ENCODE data around the gene SLC25A22. TPM values are rescaled to one million over a fixed set of nuclear protein-coding genes. Genes with fewer than 3 reads are reported as not detected.
A peak's percentile ranks its signal among the peaks of the same experiment; 100 is the strongest.

The SLC25A22 gene
- total RNA-seq, 4 donors from 2014 or later, result 5.2 to 14.5 (median 6.9) TPM

- H3K4me3 ChIP-seq, result peak overlapping the region in 1 of 2 donors; percentile 46
- peaks cover 0 to 44% of the 10 kb centered on the region in 2 donors for H3K36me3 ChIP-seq
- H3K27ac ChIP-seq, result peak overlapping the region in 3 of 4 donors; percentile 53 to 67 (median 60)
- no peaks in the 10 kb centered on the region for H3K9me3 ChIP-seq
- peaks cover 0 to 70% (median 32%) of the 10 kb centered on the region in 3 donors for H3K4me1 ChIP-seq
- WGBS, 2 donors (ENCODE audit: low coverage in 1 of 2), result 20% methylated on average over 1 of the region's 22 CpGs; no CpG with 5 or more reads in 1 of the 2 donors
- ATAC-seq, result no peak
- peaks cover 81% of the 10 kb centered on the region for H3K27me3 ChIP-seq
- TF ChIP-seq CTCF (IDR thresholded peaks at IDR 0.05), result no peak
- no peak for TF ChIP-seq EP300 (IDR thresholded peaks at IDR 0.05)
- TF ChIP-seq POLR2AphosphoS5 (IDR thresholded peaks at IDR 0.05), result no peak
- no peak for TF ChIP-seq POLR2A (IDR thresholded peaks at IDR 0.05)
Observed at GRCh38 chr11:826836-827145, 28.7 kb upstream of the SLC25A22 start.

GRCh38 chr11:826227-826621 lies 28.1 kb upstream of the SLC25A22 start:
- WGBS, 2 donors (ENCODE audit: low coverage in 1 of 2), result 89 to 92% methylated on average over 3 to 9 of the region's 9 CpGs
- Histone ChIP-seq H3K36me3 (peaks cover 0 to 49% of the 10 kb centered on the region in 2 donors), H3K4me1 (peaks cover 0 to 70% (median 38%) of the 10 kb centered on the region in 3 donors), H3K27ac (no peak overlapping the region), H3K4me3 (no peak overlapping the region), H3K27me3 (peaks cover 75% of the 10 kb centered on the region), H3K9me3 (no peaks in the 10 kb centered on the region)
- ATAC-seq, result no peak
- TF ChIP-seq POLR2A (IDR thresholded peaks at IDR 0.05) (no peak), POLR2AphosphoS5 (IDR thresholded peaks at IDR 0.05) (no peak), CTCF (IDR thresholded peaks at IDR 0.05) (no peak), EP300 (IDR thresholded peaks at IDR 0.05) (no peak)

GRCh38 chr11:825366-826226 lies 27.5 kb upstream of the SLC25A22 start:
- peaks cover 0 to 49% of the 10 kb centered on the region in 2 donors for H3K36me3 ChIP-seq
- H3K27ac ChIP-seq, result no peak overlapping the region
- WGBS, 2 donors (ENCODE audit: low coverage in 1 of 2), result 73% methylated on average over 4 of the region's 12 CpGs; no CpG with 5 or more reads in 1 of the 2 donors
- no peak for ATAC-seq
- TF ChIP-seq POLR2A (IDR thresholded peaks at IDR 0.05), result no peak
- no peak for TF ChIP-seq CTCF (IDR thresholded peaks at IDR 0.05)
- no peak for TF ChIP-seq EP300 (IDR thresholded peaks at IDR 0.05)
- TF ChIP-seq POLR2AphosphoS5 (IDR thresholded peaks at IDR 0.05), result no peak
- no peaks in the 10 kb centered on the region for H3K9me3 ChIP-seq
- no peak overlapping the region for H3K4me3 ChIP-seq
- H3K4me1 ChIP-seq, result peaks cover 0 to 70% (median 40%) of the 10 kb centered on the region in 3 donors
- peaks cover 69% of the 10 kb centered on the region for H3K27me3 ChIP-seq

- Histone ChIP-seq H3K36me3 (peaks cover 0 to 49% of the 10 kb centered on the region in 2 donors), H3K4me1 (peaks cover 0 to 69% (median 35%) of the 10 kb centered on the region in 3 donors), H3K27me3 (peaks cover 62% of the 10 kb centered on the region), H3K4me3 (no peak overlapping the region), H3K9me3 (no peaks in the 10 kb centered on the region), H3K27ac (no peak overlapping the region)
- ATAC-seq, result no peak
- 81 to 90% methylated on average over 3 to 5 of the region's 11 CpGs for WGBS, 2 donors (ENCODE audit: low coverage in 1 of 2)
- TF ChIP-seq CTCF (IDR thresholded peaks at IDR 0.05) (no peak), POLR2A (IDR thresholded peaks at IDR 0.05) (no peak), POLR2AphosphoS5 (IDR thresholded peaks at IDR 0.05) (no peak), EP300 (IDR thresholded peaks at IDR 0.05) (no peak)
Observed at GRCh38 chr11:824942-825341, 26.9 kb upstream of the SLC25A22 start.
